H9 (cell line): ENCODE measurements around the gene ELANE. TPM values are rescaled to one million over a fixed set of nuclear protein-coding genes. Genes with fewer than 3 reads are reported as not detected.

Experiments used
- DNase-seq: peaks from one replicate; pipeline ENCODE4 v3.0.0-alpha.2; 2017
- H2AFZ ChIP-seq: one replicate; pipeline ENCODE4 v1.6.1; 2013; ENCODE audit warnings: mild to moderate bottlenecking, low read length, control low read depth, moderate library complexity
- H2AK5ac ChIP-seq: 2 replicates; pipeline ENCODE4 v1.6.1; 2013; ENCODE audit warnings: low read length, control low read depth, mixed read lengths; ENCODE audit not compliant: insufficient read length
- H2BK120ac ChIP-seq: one replicate; pipeline ENCODE4 v1.6.1; 2013; ENCODE audit warnings: low read depth, mild to moderate bottlenecking, low read length, control low read depth, inconsistent platforms; ENCODE audit not compliant: poor library complexity, severe bottlenecking
- H2BK12ac ChIP-seq: 2 replicates; pipeline ENCODE4 v1.6.1; 2013; ENCODE audit warnings: low read length, control low read depth, mixed read lengths, low read depth; ENCODE audit not compliant: insufficient read length
- H2BK15ac ChIP-seq: 2 replicates; pipeline ENCODE4 v1.6.1; 2013; ENCODE audit warnings: low read depth, low read length, control low read depth
- H2BK20ac ChIP-seq: one replicate; pipeline ENCODE4 v1.6.1; 2013; ENCODE audit warnings: low read depth, mild to moderate bottlenecking, low read length, control low read depth, inconsistent platforms; ENCODE audit not compliant: poor library complexity, severe bottlenecking
- H2BK5ac ChIP-seq: 2 replicates; pipeline ENCODE4 v1.6.1; 2013; ENCODE audit warnings: low read length, control low read depth, mixed read lengths; ENCODE audit not compliant: insufficient read length
- H3K14ac ChIP-seq: 2 replicates; pipeline ENCODE4 v1.6.1; 2013; ENCODE audit warnings: low read length, control low read depth; ENCODE audit not compliant: insufficient read depth
- H3K18ac ChIP-seq: 2 replicates; pipeline ENCODE4 v1.6.1; 2013; ENCODE audit warnings: low read depth, mild to moderate bottlenecking, mixed read lengths, low read length, control low read depth; ENCODE audit not compliant: insufficient read length
- H3K23ac ChIP-seq: 2 replicates; pipeline ENCODE4 v1.6.1; 2013; ENCODE audit warnings: low read length, control low read depth, mixed read lengths, low read depth; ENCODE audit not compliant: insufficient read length
- H3K23me2 ChIP-seq: 2 replicates; pipeline ENCODE4 v1.6.1; 2013; ENCODE audit warnings: low read depth, mild to moderate bottlenecking, mixed read lengths, low read length, control low read depth; ENCODE audit not compliant: insufficient read length, poor library complexity, severe bottlenecking
- H3K27ac ChIP-seq: 2 replicates; pipeline ENCODE4 v1.5.1; 2013; ENCODE audit warnings: low read length, control low read depth, mixed read lengths, low read depth; ENCODE audit not compliant: insufficient read length
- H3K27me3 ChIP-seq: 2 replicates; pipeline ENCODE4 v1.6.1; 2013; ENCODE audit warnings: low read length, control low read depth, inconsistent platforms; ENCODE audit not compliant: insufficient read depth
- H3K4ac ChIP-seq: 2 replicates; pipeline ENCODE4 v1.6.1; 2013; ENCODE audit warnings: low read depth, mild to moderate bottlenecking, control low read depth, inconsistent platforms, low read length, moderate library complexity
- H3K4me1 ChIP-seq: 2 replicates; pipeline ENCODE4 v1.6.1; 2013; ENCODE audit warnings: low read length, control low read depth, inconsistent platforms; ENCODE audit not compliant: insufficient read depth
- H3K4me2 ChIP-seq: 2 replicates; pipeline ENCODE4 v1.6.1; 2013; ENCODE audit warnings: low read length, control low read depth, mixed read lengths; ENCODE audit not compliant: insufficient read length, insufficient read depth
- H3K56ac ChIP-seq: 2 replicates; pipeline ENCODE4 v1.6.1; 2013; ENCODE audit warnings: low read depth, mild to moderate bottlenecking, mixed read lengths, low read length, control low read depth; ENCODE audit not compliant: insufficient read length
- H3K79me1 ChIP-seq: 2 replicates; pipeline ENCODE4 v1.6.1; 2013; ENCODE audit warnings: low read depth, mild to moderate bottlenecking, moderate library complexity, low read length, control low read depth, inconsistent platforms; ENCODE audit not compliant: insufficient read depth, poor library complexity, severe bottlenecking
- H3K79me2 ChIP-seq: 2 replicates; pipeline ENCODE4 v1.6.1; 2013; ENCODE audit warnings: low read length, control low read depth, inconsistent platforms; ENCODE audit not compliant: insufficient read depth
- H3K9ac ChIP-seq: 2 replicates; pipeline ENCODE4 v1.6.1; 2013; ENCODE audit warnings: low read length, control low read depth, mixed read lengths; ENCODE audit not compliant: insufficient read length; ENCODE audit errors: extremely low read depth
- H3K9me3 ChIP-seq: one replicate; pipeline ENCODE4 v1.6.1; 2013; ENCODE audit warnings: low read depth, low read length, inconsistent platforms; ENCODE audit not compliant: control insufficient read depth
- H3T11ph ChIP-seq: one replicate; pipeline ENCODE4 v1.6.1; 2013; ENCODE audit warnings: mild to moderate bottlenecking, low read length, control low read depth, inconsistent platforms
- H4K20me1 ChIP-seq: one replicate; pipeline ENCODE4 v1.6.1; 2013; ENCODE audit not compliant: control insufficient read depth, insufficient read length, insufficient read depth
- H4K5ac ChIP-seq: 2 replicates; pipeline ENCODE4 v1.6.1; 2013; ENCODE audit warnings: low read depth, mild to moderate bottlenecking, mixed read lengths, low read length, control low read depth; ENCODE audit not compliant: insufficient read length
- H4K8ac ChIP-seq: replicated peaks from 2 replicates; pipeline ENCODE4 v1.6.1; 2013; ENCODE audit warnings: low read length, control low read depth, mixed read lengths, low read depth; ENCODE audit not compliant: insufficient read length
- H4K91ac ChIP-seq: 2 replicates; pipeline ENCODE4 v1.6.1; 2013; ENCODE audit warnings: low read depth, mild to moderate bottlenecking, moderate library complexity, mixed read lengths, low read length, control low read depth; ENCODE audit not compliant: insufficient read length
- H3K27ac Mint-ChIP-seq, 3 experiments: 2 replicates in 2 of 3; 3 replicates in 1 of 3; pipeline ENCODE4 v1.8.0; 2020 to 2021; ENCODE audit warnings: mixed read lengths in 3 of 3, mild to moderate bottlenecking in 1 of 3, moderate library complexity in 1 of 3
- H3K27me3 Mint-ChIP-seq: 2 replicates; pipeline ENCODE4 v1.8.0; 2021; ENCODE audit warnings: low read depth, mild to moderate bottlenecking, moderate library complexity, mixed read lengths
- H3K36me3 Mint-ChIP-seq, 3 experiments: 2 replicates in 2 of 3; 3 replicates in 1 of 3; pipeline ENCODE4 v1.8.0; 2020 to 2021; ENCODE audit warnings: low read depth in 3 of 3, mixed read lengths in 3 of 3; ENCODE audit not compliant: insufficient read depth in 1 of 3
- H3K4me1 Mint-ChIP-seq, 2 experiments: 2 replicates each; pipeline ENCODE4 v1.8.0; 2020; ENCODE audit warnings: mixed read lengths in 2 of 2
- H3K4me3 Mint-ChIP-seq, 2 experiments: 2 replicates in 1 of 2; 3 replicates in 1 of 2; pipeline ENCODE4 v1.8.0; 2020 to 2021; ENCODE audit warnings: mild to moderate bottlenecking in 2 of 2, mixed read lengths in 2 of 2, moderate library complexity in 1 of 2
- H3K9me3 Mint-ChIP-seq, 2 experiments: 2 replicates in 1 of 2; 3 replicates in 1 of 2; pipeline ENCODE4 v1.8.0; 2020; ENCODE audit warnings: mild to moderate bottlenecking in 2 of 2, mixed read lengths in 2 of 2, moderate library complexity in 1 of 2
- CTCF ChIP-seq: fragments of 200-600 bp; sonication (generic); conservative IDR thresholded peaks from 3 replicates; pipeline ENCODE4 v1.8.0; 2021; ENCODE audit warnings: antibody characterized with exemption, mild to moderate bottlenecking
- WGBS: extraction: QIAGEN DNeasy Blood & Tissue Kit; methylation state at CpG from one replicate; pipeline ENCODE4 v1.1.7; 2013; ENCODE audit warnings: missing lambda C conversion rate, low lambda C conversion rate, mixed read lengths; ENCODE audit not compliant: insufficient read length; ENCODE audit errors: extremely low coverage; 5-methylcytosine and 5-hydroxymethylcytosine counted together
- total RNA-seq: library from RNA; stranded (reverse); gene quantifications from 2 replicates; pipeline ENCODE4 v1.2.1, GENCODE V29; 2021

The ELANE gene
- total RNA-seq, 1 experiment from 2014 or later: not detected

GRCh38 chr19:858284-858683 lies 6.2 kb downstream of the ELANE start:
- Histone ChIP-seq H3T11ph (no peak overlapping the region), H3K14ac (no peak overlapping the region), H2AFZ (no peak overlapping the region), H3K9ac (no peak overlapping the region), H3K79me1 (no peaks in the 10 kb centered on the region), H2BK15ac (no peak overlapping the region), H2AK5ac (no peak overlapping the region), H3K56ac (no peak overlapping the region), H2BK12ac (no peak overlapping the region), H2BK5ac (no peak overlapping the region), H4K5ac (no peak overlapping the region), H4K8ac (no peak overlapping the region), H3K23ac (no peak overlapping the region), H4K20me1 (no peaks in the 10 kb centered on the region), H2BK20ac (no peak overlapping the region), H3K27me3 (peaks cover 3% of the 10 kb centered on the region; the same call in 1 of the 2 replicates), H3K9me3 (no peaks in the 10 kb centered on the region), H3K4me2 (no peak overlapping the region), H3K18ac (no peak overlapping the region), H3K4me1 (no peaks in the 10 kb centered on the region), H2BK120ac (no peak overlapping the region), H3K79me2 (no peaks in the 10 kb centered on the region), H3K4ac (no peak overlapping the region), H3K23me2 (peaks cover 3% of the 10 kb centered on the region), H3K27ac (no peak overlapping the region), H4K91ac (no peak overlapping the region)
- WGBS: no CpG with 5 or more reads among the region's 9 CpGs
- TF ChIP-seq CTCF: no peak
- Mint-ChIP-seq H3K4me3 (no peak overlapping the region), H3K36me3 (no peaks in the 10 kb centered on the region), H3K4me1 (0 out of 4 replicates have a peak, but pooled peaks cover 0 to 4% of the 10 kb centered on the region in 2 experiments), H3K27ac (no peak overlapping the region), H3K9me3 (peaks cover 0 to 2% of the 10 kb centered on the region in 2 experiments; a peak in 1 of 5 replicates), H3K27me3 (peaks cover 38% of the 10 kb centered on the region)
- DNase-seq: no peak
